ENCODE data around the gene RIC3. TPM values are rescaled to one million over a fixed set of nuclear protein-coding genes. Genes with fewer than 3 reads are reported as not detected.

RIC3 gene
- total RNA-seq, 1 donor from 2014 or later = 23.1 TPM

- Mint-ChIP-seq H3K4me1 (ENCODE audit: low read depth) (no peaks in the 10 kb centered on the region), H3K27ac (no peak overlapping the region), H3K4me3 (ENCODE audit: low read depth) (no peak overlapping the region), H3K9me3 (ENCODE audit: low read depth) (no peaks in the 10 kb centered on the region), H3K27me3 (no peaks in the 10 kb centered on the region), H3K36me3 (ENCODE audit: insufficient read depth) (peaks cover 1% of the 10 kb centered on the region)
- TF ChIP-seq CTCF (IDR thresholded peaks at IDR 0.05; ENCODE audit: unreplicated experiment) = no peak
- DNase-seq (ENCODE audit: low spot score, unreplicated experiment) = no peak
Observed at GRCh38 chr11:8105666-8106065, 63.2 kb downstream of the RIC3 start.

GRCh38 chr11:8105133-8105532 lies 63.7 kb downstream of the RIC3 start:
- no peaks in the 10 kb centered on the region for H3K4me1 Mint-ChIP-seq (ENCODE audit: low read depth)
- no peak for TF ChIP-seq CTCF (IDR thresholded peaks at IDR 0.05; ENCODE audit: unreplicated experiment)
- DNase-seq (ENCODE audit: low spot score, unreplicated experiment) = no peak
- H3K27me3 Mint-ChIP-seq = no peaks in the 10 kb centered on the region
- peaks cover 1% of the 10 kb centered on the region for H3K36me3 Mint-ChIP-seq (ENCODE audit: insufficient read depth)
- no peak overlapping the region for H3K27ac Mint-ChIP-seq
- no peaks in the 10 kb centered on the region for H3K9me3 Mint-ChIP-seq (ENCODE audit: low read depth)
- H3K4me3 Mint-ChIP-seq (ENCODE audit: low read depth) = no peak overlapping the region

DNA sequence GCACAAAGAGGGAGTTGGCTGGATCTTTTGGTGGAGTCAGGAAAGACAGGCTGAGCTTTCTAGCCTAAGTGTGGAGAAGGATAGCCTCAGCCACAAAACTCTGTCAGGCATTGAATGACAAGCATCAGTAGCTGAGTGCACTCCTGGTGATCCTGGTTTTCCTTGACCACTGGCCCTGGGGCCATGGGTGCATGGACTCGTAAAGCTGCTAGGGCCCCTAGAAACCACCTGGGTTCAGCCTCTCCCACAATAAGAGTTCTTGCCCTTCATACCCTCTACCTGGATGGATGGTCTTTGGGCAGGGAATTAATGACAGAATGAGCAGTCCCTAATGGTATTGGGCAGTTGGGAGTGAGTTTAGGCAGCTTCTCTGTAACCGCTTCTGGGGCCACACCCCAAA lies 64.9 kb downstream of the RIC3 start:
- Mint-ChIP-seq H3K36me3 (ENCODE audit: insufficient read depth) (peaks cover 6% of the 10 kb centered on the region), H3K4me1 (ENCODE audit: low read depth) (no peaks in the 10 kb centered on the region), H3K4me3 (ENCODE audit: low read depth) (no peak overlapping the region), H3K27me3 (no peaks in the 10 kb centered on the region), H3K27ac (no peak overlapping the region), H3K9me3 (ENCODE audit: low read depth) (no peaks in the 10 kb centered on the region)
- DNase-seq (ENCODE audit: low spot score, unreplicated experiment) = no peak
- no peak for TF ChIP-seq CTCF (IDR thresholded peaks at IDR 0.05; ENCODE audit: unreplicated experiment)

GRCh38 chr11:8102965-8103364 lies 65.9 kb downstream of the RIC3 start:
- Mint-ChIP-seq H3K9me3 (ENCODE audit: low read depth) (no peaks in the 10 kb centered on the region), H3K36me3 (ENCODE audit: insufficient read depth) (peaks cover 6% of the 10 kb centered on the region), H3K4me3 (ENCODE audit: low read depth) (no peak overlapping the region), H3K4me1 (ENCODE audit: low read depth) (no peaks in the 10 kb centered on the region), H3K27me3 (no peaks in the 10 kb centered on the region), H3K27ac (no peak overlapping the region)
- no peak for TF ChIP-seq CTCF (IDR thresholded peaks at IDR 0.05; ENCODE audit: unreplicated experiment)
- DNase-seq (ENCODE audit: low spot score, unreplicated experiment) = no peak

DNA sequence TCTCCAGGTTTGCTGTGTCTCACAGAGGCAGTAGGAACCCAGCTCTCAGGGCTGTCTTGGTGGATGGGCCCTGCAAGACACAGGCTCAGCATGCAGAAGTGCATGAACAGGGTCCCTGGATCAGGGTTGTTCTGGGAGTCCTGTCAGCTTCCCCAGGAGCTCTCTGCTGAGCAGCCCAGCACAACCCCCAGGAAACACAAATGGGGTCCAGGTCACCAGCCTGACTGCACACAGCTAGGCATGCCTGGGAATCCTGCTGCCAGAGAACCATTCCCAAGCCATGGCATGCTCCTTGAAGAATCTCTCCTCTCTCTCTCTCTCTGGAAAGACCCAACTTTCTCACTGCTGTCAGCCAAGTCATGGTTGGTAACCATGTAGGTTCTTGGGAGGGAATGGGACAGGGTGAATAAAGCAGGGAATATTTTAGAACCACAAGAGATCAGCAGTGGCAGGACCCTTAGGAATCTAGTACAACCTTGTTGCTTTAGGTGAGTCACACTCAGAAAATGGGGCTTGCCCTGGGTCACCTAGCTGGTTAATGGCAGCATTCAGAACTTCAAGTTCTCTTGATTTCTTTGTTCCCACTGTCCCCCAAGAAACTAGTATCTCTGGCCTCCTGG lies 66.4 kb downstream of the RIC3 start:
- Mint-ChIP-seq H3K4me3 (ENCODE audit: low read depth) (no peak overlapping the region), H3K4me1 (ENCODE audit: low read depth) (no peaks in the 10 kb centered on the region), H3K27ac (no peak overlapping the region), H3K27me3 (no peaks in the 10 kb centered on the region), H3K9me3 (ENCODE audit: low read depth) (no peaks in the 10 kb centered on the region), H3K36me3 (ENCODE audit: insufficient read depth) (peaks cover 6% of the 10 kb centered on the region)
- no peak for TF ChIP-seq CTCF (IDR thresholded peaks at IDR 0.05; ENCODE audit: unreplicated experiment)
- no peak for DNase-seq (ENCODE audit: low spot score, unreplicated experiment)
